DOHH2 (cell line): ENCODE results near the gene UQCC5.

Source experiments
- H3F3A ChIP-seq: fragments of 200-600 bp; sonication (generic), shearing (Covaris generic); 2 replicates; pipeline ENCODE4 v1.6.0; 2016; ENCODE audit warnings: antibody characterized with exemption, mild to moderate bottlenecking; ENCODE audit not compliant: control insufficient read depth, insufficient read depth
- H3K27ac ChIP-seq: fragments of 200-600 bp; sonication (generic); 2 replicates; pipeline ENCODE4 v1.5.1; 2014; ENCODE audit warnings: low read depth, mild to moderate bottlenecking, low read length, moderate library complexity
- H3K27me3 ChIP-seq: fragments of 200-600 bp; sonication (generic); 2 replicates; pipeline ENCODE4 v1.6.1; 2014; ENCODE audit warnings: mild to moderate bottlenecking, low read length, mixed read lengths; ENCODE audit not compliant: control insufficient read depth
- H3K36me3 ChIP-seq: fragments of 200-600 bp; sonication (generic); 2 replicates; pipeline ENCODE4 v1.6.1; 2014; ENCODE audit warnings: mild to moderate bottlenecking, low read length, moderate library complexity, mixed read lengths; ENCODE audit not compliant: control insufficient read depth
- H3K4me1 ChIP-seq: fragments of 200-600 bp; sonication (generic); 2 replicates; pipeline ENCODE4 v1.6.1; 2014; ENCODE audit warnings: mild to moderate bottlenecking, low read length, mixed read lengths; ENCODE audit not compliant: control insufficient read depth
- H3K4me2 ChIP-seq: fragments of 200-600 bp; sonication (generic); 2 replicates; pipeline ENCODE4 v1.6.0; 2014; ENCODE audit warnings: mild to moderate bottlenecking, low read length, moderate library complexity
- H3K4me3 ChIP-seq: fragments of 200-600 bp; sonication (generic); 2 replicates; pipeline ENCODE4 v1.5.1; 2014; ENCODE audit warnings: mild to moderate bottlenecking, low read length, mixed read lengths
- H3K79me2 ChIP-seq: fragments of 200-600 bp; sonication (generic); 2 replicates; pipeline ENCODE4 v1.6.1; 2014; ENCODE audit warnings: mild to moderate bottlenecking, low read length, mixed read lengths; ENCODE audit not compliant: control insufficient read depth
- H3K9me2 ChIP-seq: fragments of 200-600 bp; sonication (generic); replicated peaks from 2 replicates; pipeline ENCODE4 v1.6.1; 2014; ENCODE audit warnings: mild to moderate bottlenecking, low read length, mixed read lengths; ENCODE audit not compliant: control insufficient read depth
- H3K9me3 ChIP-seq: fragments of 200-600 bp; sonication (generic); 2 replicates; pipeline ENCODE4 v1.6.1; 2014; ENCODE audit warnings: antibody characterized with exemption, low read length, mixed read lengths; ENCODE audit not compliant: control insufficient read depth, insufficient read depth
- H4K20me1 ChIP-seq: fragments of 200-600 bp; sonication (generic); 2 replicates; pipeline ENCODE4 v1.6.0; 2014; ENCODE audit warnings: low read depth, mild to moderate bottlenecking, antibody characterized with exemption, low read length, moderate library complexity; ENCODE audit not compliant: control insufficient read depth, insufficient read depth
- CTCF ChIP-seq: fragments of 200-600 bp; sonication (generic); IDR thresholded peaks from one replicate; pipeline ENCODE4 v1.5.1; 2014; ENCODE audit warnings: antibody characterized with exemption, mild to moderate bottlenecking, low read depth, low read length; ENCODE audit not compliant: poor library complexity, severe bottlenecking
- EZH2phosphoT487 ChIP-seq: fragments of 200-600 bp; sonication (generic); IDR thresholded peaks from 2 replicates; pipeline ENCODE4 v1.6.1; 2017; ENCODE audit warnings: borderline replicate concordance, mild to moderate bottlenecking, antibody characterized with exemption, low read length, moderate library complexity, mixed read lengths

The UQCC5 gene

DNA sequence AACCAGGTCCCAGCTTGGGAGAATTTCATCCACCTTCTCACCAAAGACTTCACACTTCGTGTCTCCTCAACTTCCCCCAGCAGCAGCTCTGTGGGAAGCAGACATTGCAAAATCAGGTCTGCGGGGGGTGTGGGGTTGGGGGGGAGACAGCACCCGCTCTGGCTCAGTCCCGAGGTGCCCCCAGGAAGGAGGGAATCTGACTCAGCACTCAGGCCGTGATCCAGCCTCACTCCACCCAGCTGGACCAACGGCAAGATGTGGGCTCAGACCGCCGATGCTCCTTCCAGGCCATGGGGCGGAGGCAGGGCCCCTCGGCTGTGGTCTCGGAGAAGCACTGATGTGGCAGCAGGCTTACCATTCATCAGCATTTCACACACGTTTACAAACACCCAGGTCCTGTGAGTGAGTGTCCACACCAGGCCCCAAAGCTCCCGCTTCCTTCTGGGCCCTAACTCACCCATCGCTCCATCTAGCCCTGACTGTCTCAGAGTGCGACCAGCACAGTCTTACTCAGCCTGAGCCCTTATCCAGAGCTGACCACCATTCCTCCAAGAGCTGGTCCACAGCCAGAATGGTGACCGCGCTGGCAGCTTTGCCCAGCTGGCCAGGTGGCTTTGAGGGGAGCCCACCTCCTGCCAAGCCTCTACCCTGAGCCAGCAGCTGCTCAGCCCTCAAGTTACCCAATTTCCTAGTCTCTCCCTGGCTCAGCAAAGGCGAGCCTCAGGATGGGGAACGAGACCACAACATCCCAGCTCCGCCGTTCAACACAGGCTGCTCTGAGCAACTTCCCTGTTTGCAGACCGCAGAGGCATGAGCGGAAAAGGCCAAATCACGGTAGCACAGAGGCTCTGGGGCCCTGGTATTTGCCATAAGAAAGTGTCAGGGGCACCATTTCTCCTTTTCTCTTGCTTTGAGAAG is 38.0 kb upstream of the UQCC5 start:
- no peaks in the 10 kb centered on the region for H3K36me3 ChIP-seq
- H3K4me3 ChIP-seq = no peak overlapping the region
- no peaks in the 10 kb centered on the region for H3K79me2 ChIP-seq
- no peaks in the 10 kb centered on the region for H4K20me1 ChIP-seq
- H3K9me3 ChIP-seq = no peaks in the 10 kb centered on the region
- H3K9me2 ChIP-seq = no peaks in the 10 kb centered on the region
- peaks cover 4% of the 10 kb centered on the region; the same call in 1 of the 2 replicates for H3K27me3 ChIP-seq
- TF ChIP-seq CTCF (no peak), EZH2phosphoT487 (no peak)
- H3K27ac ChIP-seq = no peak overlapping the region
- H3F3A ChIP-seq = no peaks in the 10 kb centered on the region
- H3K4me1 ChIP-seq = no peaks in the 10 kb centered on the region
- H3K4me2 ChIP-seq = no peak overlapping the region

DNA sequence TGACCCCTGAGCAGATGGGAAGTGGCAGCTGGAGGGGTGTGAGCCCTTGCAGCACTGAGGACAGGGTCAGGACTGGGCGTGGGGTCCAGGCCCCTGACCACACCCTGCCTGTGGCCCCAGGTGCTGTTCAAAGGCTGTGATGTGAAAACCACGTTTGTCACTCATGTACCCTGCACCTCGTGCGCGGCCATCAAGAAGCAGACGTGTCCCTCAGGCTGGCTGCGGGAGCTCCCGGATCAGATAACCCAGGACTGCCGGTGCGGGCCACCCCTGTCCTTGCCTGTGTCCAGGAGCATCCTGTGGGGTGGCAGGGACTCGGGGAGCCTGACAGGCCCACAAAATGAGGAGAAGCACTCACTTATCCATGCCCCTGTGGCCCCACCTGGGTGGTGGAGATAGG is 35.4 kb upstream of the UQCC5 start:
- H3K9me3 ChIP-seq = no peaks in the 10 kb centered on the region
- no peaks in the 10 kb centered on the region for H3K9me2 ChIP-seq
- H3K4me1 ChIP-seq = no peaks in the 10 kb centered on the region
- peaks cover 4% of the 10 kb centered on the region; the same call in 1 of the 2 replicates for H3K27me3 ChIP-seq
- no peaks in the 10 kb centered on the region for H3K36me3 ChIP-seq
- H3F3A ChIP-seq = no peaks in the 10 kb centered on the region
- H3K4me3 ChIP-seq = no peak overlapping the region
- no peaks in the 10 kb centered on the region for H3K79me2 ChIP-seq
- TF ChIP-seq CTCF = no peak
- no peak for TF ChIP-seq EZH2phosphoT487
- H4K20me1 ChIP-seq = no peaks in the 10 kb centered on the region
- no peak overlapping the region for H3K4me2 ChIP-seq
- no peak overlapping the region for H3K27ac ChIP-seq

- Histone ChIP-seq H3F3A (no peaks in the 10 kb centered on the region), H3K4me3 (no peak overlapping the region), H3K36me3 (no peaks in the 10 kb centered on the region), H3K4me1 (no peaks in the 10 kb centered on the region), H3K4me2 (no peak overlapping the region), H3K79me2 (no peaks in the 10 kb centered on the region), H3K9me2 (no peaks in the 10 kb centered on the region), H4K20me1 (no peaks in the 10 kb centered on the region), H3K27me3 (peaks cover 4% of the 10 kb centered on the region; the same call in 1 of the 2 replicates), H3K27ac (no peak overlapping the region), H3K9me3 (no peaks in the 10 kb centered on the region)
- no peak for TF ChIP-seq EZH2phosphoT487
- no peak for TF ChIP-seq CTCF
These were observed 34.4 kb upstream of the UQCC5 start for GRCh38 chr3:52502001-52502400.
